ENCODE measurements around the gene AGBL5. TPM values are rescaled to one million over a fixed set of nuclear protein-coding genes. Genes with fewer than 3 reads are reported as not detected.

AGBL5 gene
- total RNA-seq, 1 donor from 2014 or later = 68.3 TPM

DNA sequence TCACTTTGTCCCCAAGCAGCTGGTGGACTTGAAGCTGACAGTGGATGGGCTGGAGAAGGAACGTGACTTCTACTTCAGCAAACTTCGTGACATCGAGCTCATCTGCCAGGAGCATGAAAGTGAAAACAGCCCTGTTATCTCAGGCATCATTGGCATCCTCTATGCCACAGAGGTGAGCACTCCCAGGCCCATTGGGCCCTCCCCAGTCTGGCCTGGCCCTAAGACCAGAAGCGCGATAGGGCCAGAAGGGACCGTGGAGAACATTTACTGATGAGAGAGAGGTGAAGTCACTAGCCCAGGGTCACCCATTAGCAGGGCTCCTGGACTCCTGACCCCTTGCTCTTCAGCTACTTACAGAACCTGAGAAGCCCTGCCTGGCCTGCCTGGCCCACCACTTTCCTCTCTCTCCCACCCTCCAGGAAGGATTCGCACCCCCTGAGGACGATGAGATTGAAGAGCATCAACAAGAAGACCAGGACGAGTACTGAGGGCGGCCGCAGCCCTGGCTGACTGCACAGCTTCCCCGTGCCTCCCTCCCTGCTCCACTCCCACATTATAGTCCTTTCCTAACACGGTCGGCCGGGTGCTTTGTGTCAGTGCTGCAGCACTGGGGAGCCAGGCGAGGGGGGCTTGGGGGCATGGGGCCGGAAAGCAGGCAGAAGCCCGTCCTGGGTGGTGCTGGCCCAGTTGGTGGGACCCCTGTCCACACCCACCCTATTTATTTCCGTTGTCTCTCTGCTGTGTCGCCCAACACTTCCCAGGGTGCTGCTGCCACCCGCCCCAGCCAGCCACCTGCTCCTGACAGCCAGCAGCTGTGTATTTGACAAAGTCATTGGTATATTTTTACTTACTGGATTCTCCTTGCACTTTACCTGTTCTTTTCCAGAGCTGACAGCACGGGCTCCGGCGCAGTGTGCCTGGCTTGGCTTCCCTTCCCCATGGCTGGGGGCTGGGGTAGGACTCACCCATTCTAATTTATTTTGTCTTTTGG is 25.3 kb upstream of the AGBL5 start:
- no peak overlapping the region for H3K4me3 Mint-ChIP-seq
- H4K20me1 ChIP-seq (ENCODE audit: low read depth) = peaks cover 52% of the 10 kb centered on the region
- peaks cover 24% of the 10 kb centered on the region for H3K36me3 Mint-ChIP-seq
- H3K4me3 ChIP-seq = no peak overlapping the region
- no peaks in the 10 kb centered on the region for H3K27me3 ChIP-seq
- DNase-seq (ENCODE audit: low spot score) = no peak
- no peaks in the 10 kb centered on the region for H3F3A ChIP-seq (ENCODE audit: low read depth)
- H3K27ac Mint-ChIP-seq = no peak overlapping the region
- no peaks in the 10 kb centered on the region for H3K79me2 ChIP-seq (ENCODE audit: low read depth)
- H3K4me1 ChIP-seq = no peaks in the 10 kb centered on the region
- TF ChIP-seq, protein P1, sequence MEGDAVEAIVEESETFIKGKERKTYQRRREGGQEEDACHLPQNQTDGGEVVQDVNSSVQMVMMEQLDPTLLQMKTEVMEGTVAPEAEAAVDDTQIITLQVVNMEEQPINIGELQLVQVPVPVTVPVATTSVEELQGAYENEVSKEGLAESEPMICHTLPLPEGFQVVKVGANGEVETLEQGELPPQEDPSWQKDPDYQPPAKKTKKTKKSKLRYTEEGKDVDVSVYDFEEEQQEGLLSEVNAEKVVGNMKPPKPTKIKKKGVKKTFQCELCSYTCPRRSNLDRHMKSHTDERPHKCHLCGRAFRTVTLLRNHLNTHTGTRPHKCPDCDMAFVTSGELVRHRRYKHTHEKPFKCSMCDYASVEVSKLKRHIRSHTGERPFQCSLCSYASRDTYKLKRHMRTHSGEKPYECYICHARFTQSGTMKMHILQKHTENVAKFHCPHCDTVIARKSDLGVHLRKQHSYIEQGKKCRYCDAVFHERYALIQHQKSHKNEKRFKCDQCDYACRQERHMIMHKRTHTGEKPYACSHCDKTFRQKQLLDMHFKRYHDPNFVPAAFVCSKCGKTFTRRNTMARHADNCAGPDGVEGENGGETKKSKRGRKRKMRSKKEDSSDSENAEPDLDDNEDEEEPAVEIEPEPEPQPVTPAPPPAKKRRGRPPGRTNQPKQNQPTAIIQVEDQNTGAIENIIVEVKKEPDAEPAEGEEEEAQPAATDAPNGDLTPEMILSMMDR (IDR thresholded peaks at IDR 0.05) = no peak
- TF ChIP-seq EZH2 (IDR thresholded peaks at IDR 0.05) = no peak
- TF ChIP-seq EZH2phosphoT487 (IDR thresholded peaks at IDR 0.05) = no peak
- no peak overlapping the region for H3K4me2 ChIP-seq
- H3K27ac ChIP-seq = no peak overlapping the region
- peaks cover 10% of the 10 kb centered on the region for H3K4me1 Mint-ChIP-seq
- H3K9me3 Mint-ChIP-seq = no peaks in the 10 kb centered on the region
- no peaks in the 10 kb centered on the region for H3K9me3 ChIP-seq (ENCODE audit: low read depth)
- H3K27me3 Mint-ChIP-seq (ENCODE audit: insufficient read depth, low read depth) = peaks cover 4% of the 10 kb centered on the region
- H3K36me3 ChIP-seq = no peaks in the 10 kb centered on the region
- no peak overlapping the region for H3K9ac ChIP-seq
- H2AFZ ChIP-seq (replicated peaks) = no peak overlapping the region

DNA sequence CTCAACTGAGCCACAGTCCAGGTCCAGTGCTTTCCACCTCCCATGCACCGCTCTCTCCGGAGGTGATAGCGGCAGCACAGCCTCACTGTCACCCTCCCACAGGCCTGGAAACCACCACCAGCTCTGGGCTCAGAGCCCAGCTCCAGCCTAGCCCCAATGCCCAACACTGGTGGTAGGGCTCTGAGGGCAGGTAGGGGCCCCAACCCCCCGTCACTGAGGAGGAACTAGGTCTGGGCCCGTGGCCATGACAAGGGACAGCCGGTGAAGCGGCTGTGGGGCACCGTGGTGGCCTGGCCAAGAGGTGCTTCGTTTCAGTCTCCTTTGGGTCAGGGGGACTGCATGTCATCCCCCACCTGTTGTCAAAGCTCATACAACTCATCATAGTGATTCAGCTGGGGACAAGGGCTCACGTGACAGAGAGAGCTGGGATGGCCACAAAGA is 24.2 kb upstream of the AGBL5 start:
- H2AFZ ChIP-seq (replicated peaks) = no peak overlapping the region
- no peak overlapping the region for H3K27ac ChIP-seq
- H3K79me2 ChIP-seq (ENCODE audit: low read depth) = peaks cover 8% of the 10 kb centered on the region
- H3K4me2 ChIP-seq = no peak overlapping the region
- no peaks in the 10 kb centered on the region for H3F3A ChIP-seq (ENCODE audit: low read depth)
- Mint-ChIP-seq H3K9me3 (no peaks in the 10 kb centered on the region), H3K27ac (no peak overlapping the region), H3K4me3 (no peak overlapping the region), H3K36me3 (peaks cover 25% of the 10 kb centered on the region), H3K27me3 (ENCODE audit: insufficient read depth, low read depth) (peaks cover 5% of the 10 kb centered on the region), H3K4me1 (peaks cover 15% of the 10 kb centered on the region)
- H3K4me3 ChIP-seq = no peak overlapping the region
- H3K36me3 ChIP-seq = no peaks in the 10 kb centered on the region
- no peaks in the 10 kb centered on the region for H3K27me3 ChIP-seq
- TF ChIP-seq EZH2phosphoT487 (IDR thresholded peaks at IDR 0.05) (no peak), EZH2 (IDR thresholded peaks at IDR 0.05) (no peak)
- TF ChIP-seq, protein P1 (IDR thresholded peaks at IDR 0.05) = no peak
- no peak overlapping the region for H3K9ac ChIP-seq
- H3K9me3 ChIP-seq (ENCODE audit: low read depth) = no peaks in the 10 kb centered on the region
- no peaks in the 10 kb centered on the region for H3K4me1 ChIP-seq
- no peak for DNase-seq (ENCODE audit: low spot score)
- peaks cover 50% of the 10 kb centered on the region for H4K20me1 ChIP-seq (ENCODE audit: low read depth)

DNA sequence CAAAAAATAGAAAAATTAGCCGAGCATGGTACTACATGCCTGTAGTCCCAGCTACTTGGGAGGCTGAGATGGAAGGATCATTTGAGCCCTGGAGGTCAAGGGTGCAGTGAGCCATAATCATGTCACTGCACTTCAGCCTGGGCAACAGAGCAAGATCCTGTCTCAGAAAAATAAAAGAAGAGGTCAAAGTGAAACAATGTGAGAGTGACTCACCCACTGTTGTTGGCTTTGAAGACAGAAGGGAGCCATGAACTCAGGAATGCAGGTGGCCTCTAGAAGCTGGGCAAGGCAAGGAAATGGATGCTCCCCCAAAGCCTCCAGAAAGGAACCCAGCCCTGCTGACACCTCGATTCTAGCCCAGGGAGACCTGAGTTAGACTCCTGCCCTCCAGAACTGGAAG is 22.4 kb upstream of the AGBL5 start:
- H3K9me3 ChIP-seq (ENCODE audit: low read depth) = no peaks in the 10 kb centered on the region
- TF ChIP-seq, protein P1 (IDR thresholded peaks at IDR 0.05) = no peak
- no peak for TF ChIP-seq EZH2phosphoT487 (IDR thresholded peaks at IDR 0.05)
- TF ChIP-seq EZH2 (IDR thresholded peaks at IDR 0.05) = no peak
- no peaks in the 10 kb centered on the region for H3K9me3 Mint-ChIP-seq
- no peak overlapping the region for H3K9ac ChIP-seq
- H3K27ac Mint-ChIP-seq = no peak overlapping the region
- H3K27me3 ChIP-seq = no peaks in the 10 kb centered on the region
- no peak overlapping the region for H3K4me3 ChIP-seq
- H2AFZ ChIP-seq (replicated peaks) = no peak overlapping the region
- peaks cover 23% of the 10 kb centered on the region for H3K4me1 Mint-ChIP-seq
- peaks cover 5% of the 10 kb centered on the region for H3K4me1 ChIP-seq
- DNase-seq (ENCODE audit: low spot score) = no peak
- peaks cover 43% of the 10 kb centered on the region for H4K20me1 ChIP-seq (ENCODE audit: low read depth)
- H3K79me2 ChIP-seq (ENCODE audit: low read depth) = peaks cover 19% of the 10 kb centered on the region
- peaks cover 19% of the 10 kb centered on the region for H3K36me3 Mint-ChIP-seq
- H3K4me3 Mint-ChIP-seq = no peak overlapping the region
- no peaks in the 10 kb centered on the region for H3K36me3 ChIP-seq
- H3K27me3 Mint-ChIP-seq (ENCODE audit: insufficient read depth, low read depth) = peaks cover 5% of the 10 kb centered on the region
- H3K4me2 ChIP-seq = no peak overlapping the region
- H3K27ac ChIP-seq = no peak overlapping the region
- no peaks in the 10 kb centered on the region for H3F3A ChIP-seq (ENCODE audit: low read depth)

Measured in neural progenitor cell (in vitro differentiated cells).